ENCODE data around the gene PPFIBP2.
A peak's percentile ranks its signal among the peaks of the same experiment; 100 is the strongest.
"Not testable (repeated sequence)": the region's sequence is repeated elsewhere in the genome, so short reads cannot be mapped to it uniquely, and the experiment has no call there.

PPFIBP2 gene

GRCh38 chr11:7515447-7515886, 1.7 kb downstream of the PPFIBP2 start:
- no peak for DNase-seq (ENCODE audit: low spot score in 2 of 2)
- H3K27ac Mint-ChIP-seq = no peak overlapping the region

GRCh38 chr11:7516475-7516874, 2.7 kb downstream of the PPFIBP2 start:
- peaks cover 8% of the 10 kb centered on the region for H3K4me1 Mint-ChIP-seq
- H3K27ac Mint-ChIP-seq = no peak overlapping the region
- no peaks in the 10 kb centered on the region for H3K36me3 Mint-ChIP-seq
- H3K4me3 Mint-ChIP-seq = no peak overlapping the region
- DNase-seq (ENCODE audit: low spot score in 2 of 2) (no peak), ATAC-seq (no peak)
- no peaks in the 10 kb centered on the region for H3K9me3 Mint-ChIP-seq

More at GRCh38 chr11:7515447-7515886, 1.7 kb downstream of the PPFIBP2 start:
- ATAC-seq = no peak
- Mint-ChIP-seq H3K4me3 (no peak overlapping the region), H3K36me3 (no peaks in the 10 kb centered on the region), H3K9me3 (no peaks in the 10 kb centered on the region), H3K4me1 (peaks cover 8% of the 10 kb centered on the region)

- not testable (repeated sequence) for H3K4me3 Mint-ChIP-seq
These were observed 3.9 kb downstream of the PPFIBP2 start for GRCh38 chr11:7517743-7518142.

GRCh38 chr11:7518811-7519562, 5.2 kb downstream of the PPFIBP2 start:
- ATAC-seq (no peak), DNase-seq (ENCODE audit: low spot score in 2 of 2) (no peak)
- no peaks in the 10 kb centered on the region for H3K9me3 Mint-ChIP-seq
- H3K4me3 Mint-ChIP-seq = no peak overlapping the region
- no peak overlapping the region for H3K27ac Mint-ChIP-seq
- peaks cover 12% of the 10 kb centered on the region for H3K4me1 Mint-ChIP-seq
- H3K36me3 Mint-ChIP-seq = no peaks in the 10 kb centered on the region

More at GRCh38 chr11:7517743-7518142, 3.9 kb downstream of the PPFIBP2 start:
- H3K9me3 Mint-ChIP-seq; ATAC-seq; H3K36me3 Mint-ChIP-seq; H3K4me1 Mint-ChIP-seq; H3K27ac Mint-ChIP-seq; DNase-seq (ENCODE audit: low spot score in 2 of 2): not testable (repeated sequence)

GRCh38 chr11:7520011-7520942, 6.5 kb downstream of the PPFIBP2 start:
- Mint-ChIP-seq H3K4me3 (no peak overlapping the region), H3K9me3 (no peaks in the 10 kb centered on the region), H3K4me1 (peaks cover 19% of the 10 kb centered on the region), H3K36me3 (no peaks in the 10 kb centered on the region), H3K27ac (no peak overlapping the region)
- no peak for DNase-seq (ENCODE audit: low spot score in 2 of 2)
- ATAC-seq = no peak

- no peaks in the 10 kb centered on the region for H3K36me3 Mint-ChIP-seq
- no peak overlapping the region for H3K27ac Mint-ChIP-seq
- ATAC-seq = peak; percentile 42
- no peak overlapping the region for H3K4me3 Mint-ChIP-seq
- peaks cover 25% of the 10 kb centered on the region for H3K4me1 Mint-ChIP-seq
- no peaks in the 10 kb centered on the region for H3K9me3 Mint-ChIP-seq
- DNase-seq (ENCODE audit: low spot score in 2 of 2) = no peak
These were observed 7.2 kb downstream of the PPFIBP2 start for GRCh38 chr11:7520981-7521487.

GRCh38 chr11:7522121-7522520, 8.3 kb downstream of the PPFIBP2 start:
- Mint-ChIP-seq H3K4me3 (no peak overlapping the region), H3K36me3 (no peaks in the 10 kb centered on the region), H3K4me1 (peaks cover 27% of the 10 kb centered on the region), H3K9me3 (no peaks in the 10 kb centered on the region), H3K27ac (no peak overlapping the region)
- ATAC-seq = no peak
- no peak for DNase-seq (ENCODE audit: low spot score in 2 of 2)

- H3K27ac Mint-ChIP-seq = no peak overlapping the region
These were observed 8.7 kb downstream of the PPFIBP2 start for GRCh38 chr11:7522546-7522945.

GRCh38 chr11:7523416-7524210, 9.8 kb downstream of the PPFIBP2 start:
- no peak for DNase-seq (ENCODE audit: low spot score in 2 of 2)
- H3K36me3 Mint-ChIP-seq = no peaks in the 10 kb centered on the region
- no peaks in the 10 kb centered on the region for H3K9me3 Mint-ChIP-seq
- no peak for ATAC-seq
- peaks cover 38% of the 10 kb centered on the region for H3K4me1 Mint-ChIP-seq
- no peak overlapping the region for H3K4me3 Mint-ChIP-seq
- no peak overlapping the region for H3K27ac Mint-ChIP-seq

More at GRCh38 chr11:7522546-7522945, 8.7 kb downstream of the PPFIBP2 start:
- Mint-ChIP-seq H3K9me3 (no peaks in the 10 kb centered on the region), H3K36me3 (no peaks in the 10 kb centered on the region), H3K4me3 (no peak overlapping the region), H3K4me1 (peaks cover 28% of the 10 kb centered on the region)
- no peak for ATAC-seq
- DNase-seq (ENCODE audit: low spot score in 2 of 2) = no peak

GRCh38 chr11:7524462-7525235, 10.8 kb downstream of the PPFIBP2 start:
- Mint-ChIP-seq H3K27ac (no peak overlapping the region), H3K36me3 (no peaks in the 10 kb centered on the region), H3K4me3 (no peak overlapping the region), H3K9me3 (no peaks in the 10 kb centered on the region), H3K4me1 (peaks cover 41% of the 10 kb centered on the region)
- DNase-seq (ENCODE audit: low spot score in 2 of 2) (no peak), ATAC-seq (no peak)

GRCh38 chr11:7525424-7525823, 11.6 kb downstream of the PPFIBP2 start:
- peaks cover 41% of the 10 kb centered on the region for H3K4me1 Mint-ChIP-seq
- H3K9me3 Mint-ChIP-seq = no peaks in the 10 kb centered on the region
- no peak overlapping the region for H3K4me3 Mint-ChIP-seq
- no peak overlapping the region for H3K27ac Mint-ChIP-seq
- H3K36me3 Mint-ChIP-seq = no peaks in the 10 kb centered on the region
- DNase-seq (ENCODE audit: low spot score in 2 of 2) = no peak
- ATAC-seq = no peak

- Mint-ChIP-seq H3K4me1 (peaks cover 41% of the 10 kb centered on the region), H3K36me3 (no peaks in the 10 kb centered on the region), H3K27ac (no peak overlapping the region), H3K9me3 (no peaks in the 10 kb centered on the region), H3K4me3 (no peak overlapping the region)
- ATAC-seq = peak; percentile 80
- no peak for DNase-seq (ENCODE audit: low spot score in 2 of 2)
These were observed 13.2 kb downstream of the PPFIBP2 start for GRCh38 chr11:7527029-7527428.

- no peaks in the 10 kb centered on the region for H3K36me3 Mint-ChIP-seq
- no peak for ATAC-seq
- peaks cover 41% of the 10 kb centered on the region for H3K4me1 Mint-ChIP-seq
- H3K9me3 Mint-ChIP-seq = no peaks in the 10 kb centered on the region
- no peak overlapping the region for H3K4me3 Mint-ChIP-seq
- H3K27ac Mint-ChIP-seq = no peak overlapping the region
- DNase-seq (ENCODE audit: low spot score in 2 of 2) = no peak
These were observed 14.8 kb downstream of the PPFIBP2 start for GRCh38 chr11:7528514-7529049.

- H3K4me3 Mint-ChIP-seq = no peak overlapping the region
- peaks cover 29% of the 10 kb centered on the region for H3K4me1 Mint-ChIP-seq
- H3K9me3 Mint-ChIP-seq = no peaks in the 10 kb centered on the region
- no peak for DNase-seq (ENCODE audit: low spot score in 2 of 2)
- H3K36me3 Mint-ChIP-seq = no peaks in the 10 kb centered on the region
- no peak for ATAC-seq
- H3K27ac Mint-ChIP-seq = no peak overlapping the region
These were observed 16.3 kb downstream of the PPFIBP2 start for GRCh38 chr11:7530013-7530640.

Data from stimulated activated effector memory CD8-positive, alpha-beta T cell treated with anti-CD3 and anti-CD28 coated beads, Interleukin-12 subunit alpha, Interleukin-12 subunit beta, amount 100 ng/mL, for 72 hours (primary cell).